ENCODE results near the gene NFIL3. TPM values are rescaled to one million over a fixed set of nuclear protein-coding genes. Genes with fewer than 3 reads are reported as not detected.
"Not testable (repeated sequence)": the region's sequence is repeated elsewhere in the genome, so short reads cannot be mapped to it uniquely, and the experiment has no call there.

The NFIL3 gene, protein sequence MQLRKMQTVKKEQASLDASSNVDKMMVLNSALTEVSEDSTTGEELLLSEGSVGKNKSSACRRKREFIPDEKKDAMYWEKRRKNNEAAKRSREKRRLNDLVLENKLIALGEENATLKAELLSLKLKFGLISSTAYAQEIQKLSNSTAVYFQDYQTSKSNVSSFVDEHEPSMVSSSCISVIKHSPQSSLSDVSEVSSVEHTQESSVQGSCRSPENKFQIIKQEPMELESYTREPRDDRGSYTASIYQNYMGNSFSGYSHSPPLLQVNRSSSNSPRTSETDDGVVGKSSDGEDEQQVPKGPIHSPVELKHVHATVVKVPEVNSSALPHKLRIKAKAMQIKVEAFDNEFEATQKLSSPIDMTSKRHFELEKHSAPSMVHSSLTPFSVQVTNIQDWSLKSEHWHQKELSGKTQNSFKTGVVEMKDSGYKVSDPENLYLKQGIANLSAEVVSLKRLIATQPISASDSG
- total RNA-seq: 10 to 100 TPM; 38.1 to 39.5 TPM

DNA sequence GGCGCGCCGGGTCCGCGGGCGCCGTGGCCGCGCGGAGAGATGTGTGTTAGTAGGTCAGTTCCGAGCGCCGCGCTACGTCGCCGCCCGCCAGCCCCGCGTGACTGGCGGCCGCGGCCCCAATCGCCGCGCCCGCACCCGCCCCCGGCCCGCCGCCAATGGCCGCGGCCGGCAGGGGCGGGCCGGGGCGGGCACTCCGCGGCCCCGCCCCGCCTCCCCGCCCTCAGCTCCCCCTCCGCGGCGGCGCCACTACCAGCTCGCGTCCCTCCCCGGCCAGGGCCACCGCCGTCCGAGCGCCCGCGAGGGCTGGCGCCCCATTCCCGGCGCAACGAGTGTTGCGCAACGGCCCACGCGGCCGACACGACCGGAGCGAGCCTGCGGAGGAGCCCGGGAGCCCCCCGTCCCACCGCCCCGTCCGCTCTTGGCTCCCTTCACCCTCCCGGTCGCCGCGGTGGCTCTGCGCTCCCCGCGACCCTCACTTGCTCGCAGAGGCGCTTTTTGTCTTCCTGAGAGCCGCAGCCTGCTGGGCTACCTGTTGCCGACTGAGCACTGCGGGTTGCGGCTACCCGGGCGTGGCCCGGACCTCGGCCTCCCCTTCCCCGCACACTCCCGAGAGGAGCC, at the start of gene NFIL3:
Gene NFIL3 (minus strand): TSS at position 48 of the 618 bp plus-strand sequence. CDS start 13,098 bp downstream, outside the sequence.
- ChIA-PET CTCF (interaction anchor here (0.7 to 13.5 kb wide), 17 partner anchors 9 to 509 kb away, joined by 3 to 244 read pairs (median 8); partner anchors contain the start of gene AUH), POLR2A (interaction anchor here (0.6 to 5.2 kb wide), 15 partner anchors 26 to 508 kb away, joined by 3 to 43 read pairs (median 3); partner anchors contain the start of gene AUH)
- peaks cover 60% of the 10 kb centered on the region for H3K4me1 Mint-ChIP-seq (ENCODE audit: low read depth)
- H3K27ac Mint-ChIP-seq: peak within 1 kb of the TSS; percentile 89
- no peaks in the 10 kb centered on the region for H3K9me3 Mint-ChIP-seq (ENCODE audit: insufficient read depth)
- ATAC-seq: peak; percentile 81
- peaks cover 12% of the 10 kb centered on the region for H3K36me3 Mint-ChIP-seq (ENCODE audit: low read depth)
- no peaks in the 10 kb centered on the region for H3K27me3 Mint-ChIP-seq (ENCODE audit: low read depth)
- DNase-seq: peak; percentile 77
- peak within 1 kb of the TSS; percentile 96 for H3K4me3 Mint-ChIP-seq

- H3K36me3 Mint-ChIP-seq (ENCODE audit: low read depth); POLR2A ChIA-PET; DNase-seq; H3K27ac Mint-ChIP-seq; H3K9me3 Mint-ChIP-seq (ENCODE audit: insufficient read depth); H3K4me1 Mint-ChIP-seq (ENCODE audit: low read depth); ATAC-seq; H3K4me3 Mint-ChIP-seq; CTCF ChIA-PET: not testable (repeated sequence)
- H3K27me3 Mint-ChIP-seq (ENCODE audit: low read depth): peaks cover 28% of the 10 kb centered on the region
Observed at GRCh38 chr9:91471524-91471923, 47.9 kb upstream of the NFIL3 start.

DNA sequence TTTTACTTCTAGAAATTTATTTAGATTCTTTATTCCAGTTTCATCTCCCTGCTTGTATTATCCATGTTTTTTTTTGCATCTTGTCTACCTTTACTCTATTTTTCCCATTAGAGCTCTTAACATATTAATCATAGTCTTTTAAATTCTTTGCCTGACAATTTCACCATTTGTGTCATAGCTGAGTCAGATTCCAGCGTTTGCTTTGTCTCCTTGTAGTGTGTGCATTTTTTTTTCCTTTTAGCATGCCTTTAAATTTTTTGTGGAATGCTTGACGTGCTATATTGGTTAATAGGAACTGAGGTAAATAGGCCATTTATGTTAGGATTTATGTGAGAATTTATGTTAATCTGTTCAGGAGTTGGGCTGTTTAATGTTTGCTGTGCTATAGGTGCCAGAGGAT, 41.8 kb upstream of the NFIL3 start:
- Mint-ChIP-seq H3K4me3 (no peak overlapping the region), H3K36me3 (ENCODE audit: low read depth) (no peaks in the 10 kb centered on the region), H3K27me3 (ENCODE audit: low read depth) (peaks cover 37% of the 10 kb centered on the region), H3K27ac (no peak overlapping the region), H3K9me3 (ENCODE audit: insufficient read depth) (peaks cover 9% of the 10 kb centered on the region), H3K4me1 (ENCODE audit: low read depth) (no peaks in the 10 kb centered on the region)
- ChIA-PET POLR2A (no interaction called here), CTCF (no interaction called here)
- ATAC-seq: no peak
- no peak for DNase-seq

DNA sequence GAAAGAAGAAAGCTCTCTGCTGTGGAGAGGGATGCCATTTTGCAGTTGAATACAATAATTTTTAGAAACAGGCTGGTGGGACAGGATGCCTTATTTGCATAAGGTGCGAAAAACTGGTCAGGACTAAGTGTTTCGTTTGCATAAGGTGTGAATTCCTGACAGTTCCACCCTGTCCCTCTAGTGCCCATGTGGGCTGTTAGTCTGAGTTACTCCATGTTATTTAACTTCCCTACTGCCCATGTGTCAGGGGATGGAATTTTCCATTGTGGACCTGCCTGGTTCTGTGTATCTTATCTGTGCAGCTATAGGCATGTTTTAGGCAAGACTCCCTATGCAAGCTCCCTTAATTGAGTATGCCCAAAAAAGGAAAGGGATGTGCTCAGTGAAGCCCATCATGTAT, 35.3 kb upstream of the NFIL3 start:
- Mint-ChIP-seq H3K4me3 (no peak overlapping the region), H3K27me3 (ENCODE audit: low read depth) (peaks cover 54% of the 10 kb centered on the region)

GRCh38 chr9:91452844-91453243, 29.2 kb upstream of the NFIL3 start:
- Mint-ChIP-seq H3K36me3 (ENCODE audit: low read depth) (no peaks in the 10 kb centered on the region), H3K27ac (no peak overlapping the region), H3K4me3 (no peak overlapping the region), H3K4me1 (ENCODE audit: low read depth) (no peaks in the 10 kb centered on the region), H3K9me3 (ENCODE audit: insufficient read depth) (no peaks in the 10 kb centered on the region), H3K27me3 (ENCODE audit: low read depth) (peaks cover 39% of the 10 kb centered on the region)
- ATAC-seq (no peak), DNase-seq (no peak)
- ChIA-PET CTCF (no interaction called here), POLR2A (no interaction called here)

More for the DNA sequence above, 35.3 kb upstream of the NFIL3 start:
- ChIA-PET CTCF (interaction anchor here (1.3 kb wide), 1 partner anchor 543 kb away, joined by 4 read pairs; no protein-coding TSS in a partner anchor), POLR2A (interaction anchor here (0.6 kb wide), 1 partner anchor 422 kb away, joined by 3 read pairs; no protein-coding TSS in a partner anchor)
- ATAC-seq (no peak), DNase-seq (no peak)
- no peaks in the 10 kb centered on the region for H3K9me3 Mint-ChIP-seq (ENCODE audit: insufficient read depth)
- H3K27ac Mint-ChIP-seq: no peak overlapping the region
- no peaks in the 10 kb centered on the region for H3K4me1 Mint-ChIP-seq (ENCODE audit: low read depth)
- H3K36me3 Mint-ChIP-seq (ENCODE audit: low read depth): no peaks in the 10 kb centered on the region

GRCh38 chr9:91451431-91452270, 28.0 kb upstream of the NFIL3 start:
- no peak overlapping the region for H3K4me3 Mint-ChIP-seq
- H3K9me3 Mint-ChIP-seq (ENCODE audit: insufficient read depth): no peaks in the 10 kb centered on the region
- no peak for DNase-seq
- H3K36me3 Mint-ChIP-seq (ENCODE audit: low read depth): no peaks in the 10 kb centered on the region
- H3K4me1 Mint-ChIP-seq (ENCODE audit: low read depth): no peaks in the 10 kb centered on the region
- ChIA-PET CTCF (no interaction called here), POLR2A (no interaction called here)
- ATAC-seq: no peak
- H3K27me3 Mint-ChIP-seq (ENCODE audit: low read depth): peaks cover 32% of the 10 kb centered on the region
- H3K27ac Mint-ChIP-seq: no peak overlapping the region

- ChIA-PET CTCF (interaction anchor here (0.6 to 1.3 kb wide), 3 partner anchors 16 to 531 kb away, joined by 3 to 4 read pairs (median 3); no protein-coding TSS in a partner anchor), POLR2A (no interaction called here)
- Mint-ChIP-seq H3K4me3 (no peak overlapping the region), H3K27ac (no peak overlapping the region), H3K9me3 (ENCODE audit: insufficient read depth) (peaks cover 9% of the 10 kb centered on the region), H3K36me3 (ENCODE audit: low read depth) (no peaks in the 10 kb centered on the region), H3K4me1 (ENCODE audit: low read depth) (no peaks in the 10 kb centered on the region), H3K27me3 (ENCODE audit: low read depth) (peaks cover 34% of the 10 kb centered on the region)
- no peak for DNase-seq
- ATAC-seq: no peak
Observed at GRCh38 chr9:91445135-91445534, 21.5 kb upstream of the NFIL3 start.

DNA sequence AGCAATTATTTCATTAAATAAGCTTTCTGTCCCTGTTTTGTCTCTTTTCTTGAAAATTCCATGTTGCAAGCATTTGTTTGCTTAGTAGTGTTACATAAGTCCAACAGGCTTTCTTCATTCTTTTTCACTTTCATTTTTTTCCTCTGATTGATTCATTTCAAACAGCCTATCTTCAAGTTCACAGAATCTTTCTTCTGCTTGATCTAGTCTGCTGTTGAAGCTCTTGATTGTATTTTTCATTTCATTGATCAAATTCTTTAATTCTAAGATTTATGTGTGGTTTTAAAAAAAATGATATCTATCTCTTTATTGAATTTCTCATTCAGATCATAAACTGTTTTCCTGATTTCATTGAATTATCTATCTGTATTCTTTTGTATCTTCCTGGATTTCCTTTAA, 20.4 kb upstream of the NFIL3 start:
- ChIA-PET CTCF (interaction anchor here (1.3 kb wide), 1 partner anchor 15 kb away, joined by 3 read pairs; no protein-coding TSS in a partner anchor), POLR2A (no interaction called here)
- ATAC-seq (no peak), DNase-seq (no peak)
- Mint-ChIP-seq H3K27ac (no peak overlapping the region), H3K4me1 (ENCODE audit: low read depth) (no peaks in the 10 kb centered on the region), H3K9me3 (ENCODE audit: insufficient read depth) (peaks cover 9% of the 10 kb centered on the region), H3K36me3 (ENCODE audit: low read depth) (no peaks in the 10 kb centered on the region), H3K27me3 (ENCODE audit: low read depth) (peaks cover 36% of the 10 kb centered on the region), H3K4me3 (no peak overlapping the region)

DNA sequence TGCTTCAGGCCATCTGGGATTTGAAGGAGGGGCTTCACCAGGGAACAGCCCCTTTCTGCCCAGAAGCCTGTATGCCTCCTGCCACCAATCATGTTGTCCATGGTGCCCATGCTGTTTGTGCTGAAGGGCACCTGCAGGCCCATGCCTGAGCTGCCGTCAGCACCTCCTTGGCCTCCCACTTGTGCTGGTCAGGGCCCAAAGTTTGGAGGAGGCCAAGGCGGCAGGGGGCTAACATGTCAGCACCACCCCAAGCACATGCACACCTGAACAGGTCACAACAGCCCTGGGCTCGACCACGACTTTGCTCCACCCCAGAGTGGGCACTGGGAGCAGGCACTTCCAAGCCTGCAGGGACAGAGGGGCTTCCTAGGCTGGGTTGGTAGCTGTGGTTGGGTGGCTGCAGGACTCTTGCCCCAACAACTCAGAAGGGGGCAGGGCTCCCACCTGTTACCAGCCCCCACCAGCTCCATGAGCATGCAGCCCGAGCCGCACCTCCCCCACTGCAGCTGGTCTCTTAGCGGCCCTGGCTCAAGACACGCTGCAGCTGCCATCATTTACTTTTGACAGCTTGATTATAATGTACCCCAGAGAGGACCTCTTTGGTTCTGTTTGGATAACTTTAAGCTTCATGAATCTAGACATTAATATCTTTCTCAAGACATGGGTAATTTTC, 19.8 kb upstream of the NFIL3 start:
- ChIA-PET CTCF (interaction anchor here (1.3 to 1.9 kb wide), 2 partner anchors 10 to 14 kb away, joined by 3 to 8 read pairs; no protein-coding TSS in a partner anchor), POLR2A (no interaction called here)
- peaks cover 9% of the 10 kb centered on the region for H3K9me3 Mint-ChIP-seq (ENCODE audit: insufficient read depth)
- H3K36me3 Mint-ChIP-seq (ENCODE audit: low read depth): no peaks in the 10 kb centered on the region
- H3K27me3 Mint-ChIP-seq (ENCODE audit: low read depth): peaks cover 41% of the 10 kb centered on the region
- H3K4me3 Mint-ChIP-seq: no peak overlapping the region
- ATAC-seq (no peak), DNase-seq (no peak)
- no peak overlapping the region for H3K27ac Mint-ChIP-seq
- H3K4me1 Mint-ChIP-seq (ENCODE audit: low read depth): no peaks in the 10 kb centered on the region

DNA sequence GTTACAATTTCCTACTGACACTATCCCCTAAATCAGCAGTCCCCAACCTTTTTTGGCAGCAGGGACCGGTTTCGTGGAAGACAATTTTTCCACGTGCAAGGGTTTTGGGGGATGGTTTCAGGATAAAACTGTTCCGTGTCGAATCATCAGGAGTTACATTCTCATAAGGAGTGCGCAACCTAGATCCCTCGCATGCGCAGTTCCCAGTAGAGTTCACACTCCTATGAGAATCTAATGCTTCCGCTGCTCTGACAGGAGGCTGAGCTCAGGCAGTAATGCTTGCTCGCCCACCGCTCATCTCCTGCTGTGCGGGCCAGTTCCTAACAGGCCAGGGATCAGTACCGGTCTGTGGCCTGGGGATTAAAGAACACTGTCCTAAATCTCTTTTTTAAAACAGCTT, 13.2 kb upstream of the NFIL3 start:
- ChIA-PET CTCF (interaction anchor here (1.3 to 3.0 kb wide), 2 partner anchors 522 kb away, joined by 4 to 11 read pairs; no protein-coding TSS in a partner anchor), POLR2A (no interaction called here)
- Mint-ChIP-seq H3K4me3 (no peak overlapping the region), H3K27ac (no peak overlapping the region), H3K27me3 (ENCODE audit: low read depth) (peaks cover 53% of the 10 kb centered on the region), H3K36me3 (ENCODE audit: low read depth) (no peaks in the 10 kb centered on the region), H3K4me1 (ENCODE audit: low read depth) (peaks cover 4% of the 10 kb centered on the region), H3K9me3 (ENCODE audit: insufficient read depth) (no peaks in the 10 kb centered on the region)
- ATAC-seq (no peak), DNase-seq (no peak)

DNA sequence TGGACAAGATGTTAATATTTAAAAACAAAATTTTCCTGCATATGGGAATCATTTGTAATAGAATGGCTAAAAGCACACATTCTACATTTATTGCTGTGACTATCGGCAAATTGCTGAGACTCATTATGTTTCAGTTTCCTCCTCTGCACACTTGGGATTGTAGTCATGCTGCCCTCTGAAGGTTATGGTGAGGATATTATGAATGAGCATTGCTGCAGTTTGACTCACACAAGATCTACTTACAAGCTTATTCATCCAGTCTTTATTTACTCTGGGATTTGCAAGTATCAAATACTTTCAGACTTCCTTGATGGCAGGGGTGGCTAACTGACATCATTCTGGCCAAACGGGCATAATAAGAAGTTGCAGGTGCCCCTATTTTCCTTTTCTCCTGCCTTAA, 9.5 kb upstream of the NFIL3 start:
- Mint-ChIP-seq H3K4me1 (ENCODE audit: low read depth) (peaks cover 9% of the 10 kb centered on the region), H3K36me3 (ENCODE audit: low read depth) (no peaks in the 10 kb centered on the region), H3K9me3 (ENCODE audit: insufficient read depth) (no peaks in the 10 kb centered on the region), H3K27me3 (ENCODE audit: low read depth) (peaks cover 25% of the 10 kb centered on the region), H3K4me3 (no peak overlapping the region), H3K27ac (no peak overlapping the region)
- ChIA-PET POLR2A (no interaction called here), CTCF (interaction anchor here (0.6 to 13.5 kb wide), 17 partner anchors 9 to 518 kb away, joined by 3 to 244 read pairs (median 4); partner anchors contain the start of gene NFIL3)
- ATAC-seq (peak; percentile 75), DNase-seq (no peak)

Data from activated CD8-positive, alpha-beta T cell treated with anti-CD3 and anti-CD28 coated beads, Interleukin-2, amount 10 ng/mL, durations not matched to agents 7 days and 5 days (primary cell).